GM23338 (cell line): ENCODE results near the gene CADM4. TPM values are rescaled to one million over a fixed set of nuclear protein-coding genes. Genes with fewer than 3 reads are reported as not detected.
A peak's percentile ranks its signal among the peaks of the same experiment; 100 is the strongest.
"Not testable (repeated sequence)": the region's sequence is repeated elsewhere in the genome, so short reads cannot be mapped to it uniquely, and the experiment has no call there.

Experiments used
- ATAC-seq: fragments of 200-7000 bp; cut with Tn5 transposase; 3 replicates; pipeline ENCODE4 v1.9.1; 2020
- DNase-seq: peaks from one replicate; pipeline ENCODE4 v3.0.0-alpha.2; 2015; ENCODE audit warnings: low spot score
- H2AFZ ChIP-seq: fragments of 200-600 bp; sonication (generic); 2 replicates; pipeline ENCODE4 v1.8.0; 2016; ENCODE audit warnings: antibody characterized with exemption, mild to moderate bottlenecking, moderate library complexity
- H3F3A ChIP-seq: fragments of 200-600 bp; sonication (generic); replicated peaks from 2 replicates; pipeline ENCODE4 v1.8.0; 2017; ENCODE audit warnings: antibody characterized with exemption, mixed run types, low read depth
- H3K27ac ChIP-seq: fragments of 200-600 bp; sonication (generic); 2 replicates; pipeline ENCODE4 v1.6.1; 2016; ENCODE audit warnings: low read depth
- H3K27me3 ChIP-seq: fragments of 200-600 bp; sonication (generic); 2 replicates; pipeline ENCODE4 v1.8.0; 2016; ENCODE audit warnings: mild to moderate bottlenecking, mixed run types, moderate library complexity; ENCODE audit not compliant: insufficient read depth
- H3K36me3 ChIP-seq: fragments of 200-600 bp; sonication (generic); 2 replicates; pipeline ENCODE4 v1.8.0; 2016; ENCODE audit warnings: mild to moderate bottlenecking; ENCODE audit not compliant: insufficient read depth
- H3K4me1 ChIP-seq: fragments of 200-600 bp; sonication (generic); 2 replicates; pipeline ENCODE4 v1.8.0; 2016; ENCODE audit warnings: mild to moderate bottlenecking, moderate library complexity; ENCODE audit not compliant: insufficient read depth
- H3K4me2 ChIP-seq: fragments of 200-600 bp; sonication (generic); 2 replicates; pipeline ENCODE4 v1.7.1; 2017; ENCODE audit warnings: mixed run types
- H3K4me3 ChIP-seq: fragments of 200-600 bp; sonication (generic); 2 replicates; pipeline ENCODE4 v1.6.1; 2016; ENCODE audit warnings: mixed run types
- H3K79me2 ChIP-seq: fragments of 200-600 bp; sonication (generic); replicated peaks from 2 replicates; pipeline ENCODE4 v1.8.0; 2017; ENCODE audit warnings: mild to moderate bottlenecking; ENCODE audit not compliant: insufficient read depth
- H3K9me2 ChIP-seq: fragments of 200-600 bp; sonication (generic); 2 replicates; pipeline ENCODE4 v1.8.0; 2017; ENCODE audit not compliant: insufficient read depth
- H4K20me1 ChIP-seq: fragments of 200-600 bp; sonication (generic); replicated peaks from 2 replicates; pipeline ENCODE4 v1.8.0; 2017; ENCODE audit warnings: mild to moderate bottlenecking; ENCODE audit not compliant: insufficient read depth
- H3K27ac Mint-ChIP-seq: 2 replicates; pipeline ENCODE4 v1.8.0; 2020; ENCODE audit warnings: inconsistent platforms, mild to moderate bottlenecking, moderate library complexity, mixed read lengths
- H3K27me3 Mint-ChIP-seq: 3 replicates; pipeline ENCODE4 v1.8.0; 2022; ENCODE audit warnings: low read depth, mild to moderate bottlenecking, moderate library complexity, mixed read lengths, inconsistent platforms; ENCODE audit not compliant: insufficient read depth, poor library complexity
- H3K36me3 Mint-ChIP-seq: 3 replicates; pipeline ENCODE4 v1.8.0; 2021; ENCODE audit warnings: low read depth, mild to moderate bottlenecking, inconsistent platforms, moderate library complexity, mixed read lengths
- H3K4me1 Mint-ChIP-seq: 3 replicates; pipeline ENCODE4 v1.8.0; 2020; ENCODE audit warnings: mild to moderate bottlenecking, inconsistent platforms, mixed read lengths
- H3K4me3 Mint-ChIP-seq: 3 replicates; pipeline ENCODE4 v1.8.0; 2021; ENCODE audit warnings: moderate library complexity, mild to moderate bottlenecking, inconsistent platforms, mixed read lengths
- H3K9me3 Mint-ChIP-seq: 3 replicates; pipeline ENCODE4 v1.8.0; 2020; ENCODE audit warnings: moderate library complexity, mild to moderate bottlenecking, inconsistent platforms, mixed read lengths
- CTCF ChIP-seq, 2 experiments: fragments of 200-600 bp in 1 of 2; sonication (generic) in 1 of 2; conservative IDR thresholded peaks; 2 replicates each; pipeline versions ENCODE4 v1.5.1 to v1.6.1; 2016 to 2017; ENCODE audit warnings: antibody characterized with exemption in 2 of 2, low read depth in 2 of 2, mild to moderate bottlenecking in 2 of 2, moderate library complexity in 1 of 2
- ETS1 ChIP-seq: IDR thresholded peaks from 2 replicates; pipeline ENCODE4 v1.6.1; 2016; ENCODE audit warnings: antibody characterized with exemption
- NANOG ChIP-seq: IDR thresholded peaks from 2 replicates; pipeline ENCODE4 v1.6.1; 2016; ENCODE audit warnings: antibody characterized with exemption, borderline replicate concordance
- ZNF462 ChIP-seq: fragments of 250-450 bp; sonication (Bioruptor Pico); IDR thresholded peaks from 2 replicates; pipeline ENCODE4 v1.5.0; 2020; ENCODE audit warnings: mild to moderate bottlenecking, moderate library complexity
- polyA plus RNA-seq: library from polyadenylated mRNA; unstranded; fragments of >200 nt; fragmentation: Nextera tagmentation; extraction: Ambion mirVana; gene quantifications from 2 replicates; pipeline ENCODE4 v1.2.1, GENCODE V29; 2016
- total RNA-seq: library from RNA; depleted of rRNA; stranded (reverse); fragments of >200 nt; shearing (Covaris generic); gene quantifications from 2 replicates; pipeline ENCODE4 v1.2.3, GENCODE V29; 2014

CADM4 gene
- total and polyA plus RNA-seq, 2 experiments from 2014 or later: 3.7 to 21.2 TPM

- H3K36me3 ChIP-seq: no peaks in the 10 kb centered on the region; the same call in none of the 2 replicates
- no peak overlapping the region for H3K4me2 ChIP-seq
- no peaks in the 10 kb centered on the region; the same call in 1 of the 2 replicates for H3K4me1 ChIP-seq
- no peak overlapping the region for H3K4me3 ChIP-seq
- H3F3A ChIP-seq: 0 out of 2 replicates have a peak, but pooled peaks cover 2% of the 10 kb centered on the region
- H3K36me3 Mint-ChIP-seq: peaks cover 74% of the 10 kb centered on the region
- H3K79me2 ChIP-seq: no peaks in the 10 kb centered on the region
- no peaks in the 10 kb centered on the region for H3K4me1 Mint-ChIP-seq
- ATAC-seq: peak; percentile 38; the same call in 2 of the 3 replicates
- H3K9me3 Mint-ChIP-seq: peaks cover 10% of the 10 kb centered on the region
- no peak overlapping the region for H3K4me3 Mint-ChIP-seq
- no peak for DNase-seq
- no peak overlapping the region for H3K27ac Mint-ChIP-seq
- no peaks in the 10 kb centered on the region; the same call in 1 of the 2 replicates for H4K20me1 ChIP-seq
- no peak overlapping the region for H2AFZ ChIP-seq
- no peak overlapping the region for H3K27ac ChIP-seq
- H3K27me3 Mint-ChIP-seq: peaks cover 9% of the 10 kb centered on the region
- no peaks in the 10 kb centered on the region for H3K9me2 ChIP-seq
- no peak for TF ChIP-seq NANOG
- no peaks in the 10 kb centered on the region for H3K27me3 ChIP-seq
Observed at GRCh38 chr19:43652546-43652874, 12.9 kb upstream of the CADM4 start.

DNA sequence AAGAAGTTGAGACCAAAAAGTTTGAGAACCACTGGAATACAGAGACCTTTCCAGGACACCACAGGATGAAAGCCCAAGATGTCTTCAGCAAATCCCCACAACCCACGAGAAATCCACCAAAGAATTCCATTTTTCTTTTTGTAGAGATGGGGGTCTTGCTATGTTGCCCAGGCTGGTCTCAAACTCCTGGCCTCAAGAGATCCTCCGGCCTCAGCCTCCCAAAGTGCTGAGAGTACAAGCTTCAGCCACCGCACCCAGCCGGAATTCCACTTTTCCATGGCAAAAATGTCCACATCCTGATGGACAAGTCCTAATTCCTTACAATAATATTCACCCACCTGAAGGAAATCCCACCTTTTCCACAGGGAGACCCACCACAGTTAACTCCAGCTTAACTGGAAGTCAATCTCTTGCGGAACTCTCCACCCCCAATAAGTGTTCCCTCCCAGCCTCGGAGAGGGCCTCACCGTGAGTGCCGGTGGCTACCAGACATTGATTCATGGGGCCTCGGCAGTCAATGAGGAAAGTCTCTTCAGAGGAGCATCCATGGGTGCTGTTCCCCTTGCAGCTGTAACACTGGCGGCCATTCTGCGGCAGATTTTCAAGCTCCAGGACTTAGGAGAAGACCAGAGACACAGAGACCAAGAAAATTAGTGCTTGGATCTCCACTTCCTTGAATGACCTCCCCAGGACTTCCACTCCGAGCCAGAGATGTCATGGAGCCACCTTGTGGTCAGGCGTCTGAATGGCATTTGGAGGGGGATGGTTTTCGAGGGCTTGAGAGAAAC lies 12.3 kb upstream of the CADM4 start:
- DNase-seq (peak; percentile 88), ATAC-seq (peak; percentile 95)
- H3K4me1 ChIP-seq: no peaks in the 10 kb centered on the region; the same call in 1 of the 2 replicates
- no peak overlapping the region for H3K27ac ChIP-seq
- no peak overlapping the region for H2AFZ ChIP-seq
- H3K9me3 Mint-ChIP-seq: peaks cover 15% of the 10 kb centered on the region
- H3K27me3 ChIP-seq: no peaks in the 10 kb centered on the region
- H3K36me3 ChIP-seq: no peaks in the 10 kb centered on the region; the same call in none of the 2 replicates
- no peaks in the 10 kb centered on the region for H3K79me2 ChIP-seq
- no peak overlapping the region for H3K4me3 Mint-ChIP-seq
- H3K4me3 ChIP-seq: no peak overlapping the region
- peaks cover 7% of the 10 kb centered on the region for H3K27me3 Mint-ChIP-seq
- no peaks in the 10 kb centered on the region for H3K9me2 ChIP-seq
- TF ChIP-seq CTCF (conservative IDR thresholded peaks at IDR 0.05; ENCODE audit: low read depth in 2 of 2): peak; percentile 90 to 94
- no peak for TF ChIP-seq ETS1
- TF ChIP-seq ZNF462 (CRISPR knock-in tag): peak; percentile 51; the same call in 1 of the 2 replicates
- H3K4me2 ChIP-seq: no peak overlapping the region
- H4K20me1 ChIP-seq: no peaks in the 10 kb centered on the region; the same call in 1 of the 2 replicates
- H3F3A ChIP-seq: 0 out of 2 replicates have a peak, but pooled peaks cover 2% of the 10 kb centered on the region
- H3K27ac Mint-ChIP-seq: no peak overlapping the region
- no peaks in the 10 kb centered on the region for H3K4me1 Mint-ChIP-seq
- peaks cover 74% of the 10 kb centered on the region for H3K36me3 Mint-ChIP-seq

- peaks cover 69% of the 10 kb centered on the region for H3K36me3 Mint-ChIP-seq
- not testable (repeated sequence) for ATAC-seq
Observed at GRCh38 chr19:43650276-43650675, 10.6 kb upstream of the CADM4 start.

More at GRCh38 chr19:43650276-43650675, 10.6 kb upstream of the CADM4 start:
- H3K79me2 ChIP-seq, H3K9me2 ChIP-seq, H2AFZ ChIP-seq, DNase-seq, H3K4me2 ChIP-seq, H3K27me3 ChIP-seq, H3K27me3 Mint-ChIP-seq, H3K4me3 Mint-ChIP-seq, H3K27ac ChIP-seq, H3K27ac Mint-ChIP-seq, H3F3A ChIP-seq, H3K4me1 ChIP-seq, H3K4me3 ChIP-seq, H3K36me3 ChIP-seq, H3K4me1 Mint-ChIP-seq, H4K20me1 ChIP-seq: not testable (repeated sequence)
- H3K9me3 Mint-ChIP-seq: peaks cover 22% of the 10 kb centered on the region
